Mucosa of rectum (tissue), 2 donors: ENCODE data around the gene PGPEP1.

ENCODE experiments used
- H3K27ac ChIP-seq, 2 donors: one replicate each; pipeline ENCODE4 v1.7.0; 2013; ENCODE audit warnings: inconsistent platforms in 2 of 2, low read depth in 2 of 2, low read length in 2 of 2
- H3K27me3 ChIP-seq, 2 donors: one replicate each; pipeline ENCODE4 v1.7.0; 2013; ENCODE audit warnings: low read length in 2 of 2; ENCODE audit not compliant: control insufficient read depth in 2 of 2, insufficient read depth in 2 of 2
- H3K36me3 ChIP-seq, 2 donors: one replicate each; pipeline ENCODE4 v1.7.0; 2013; ENCODE audit warnings: low read length in 2 of 2; ENCODE audit not compliant: control insufficient read depth in 2 of 2, insufficient read depth in 2 of 2
- H3K4me1 ChIP-seq, 2 donors: one replicate each; pipeline ENCODE4 v1.7.0; 2013; ENCODE audit warnings: low read length in 2 of 2, mild to moderate bottlenecking in 1 of 2; ENCODE audit not compliant: control insufficient read depth in 2 of 2, insufficient read depth in 2 of 2
- H3K4me3 ChIP-seq, 2 donors: one replicate each; pipeline ENCODE4 v1.7.0; 2013; ENCODE audit warnings: low read length in 2 of 2
- H3K9ac ChIP-seq, 2 donors: one replicate each; pipeline ENCODE4 v1.7.0; 2013; ENCODE audit warnings: low read length in 2 of 2, low read depth in 1 of 2, mild to moderate bottlenecking in 1 of 2
- H3K9me3 ChIP-seq, 2 donors: one replicate each; pipeline ENCODE4 v1.7.0; 2013; ENCODE audit warnings: low read length in 2 of 2; ENCODE audit not compliant: control insufficient read depth in 2 of 2
- donor health status: healthy.
- donor health status: Normal muscosa, but diverticular disease.

PGPEP1 gene

DNA sequence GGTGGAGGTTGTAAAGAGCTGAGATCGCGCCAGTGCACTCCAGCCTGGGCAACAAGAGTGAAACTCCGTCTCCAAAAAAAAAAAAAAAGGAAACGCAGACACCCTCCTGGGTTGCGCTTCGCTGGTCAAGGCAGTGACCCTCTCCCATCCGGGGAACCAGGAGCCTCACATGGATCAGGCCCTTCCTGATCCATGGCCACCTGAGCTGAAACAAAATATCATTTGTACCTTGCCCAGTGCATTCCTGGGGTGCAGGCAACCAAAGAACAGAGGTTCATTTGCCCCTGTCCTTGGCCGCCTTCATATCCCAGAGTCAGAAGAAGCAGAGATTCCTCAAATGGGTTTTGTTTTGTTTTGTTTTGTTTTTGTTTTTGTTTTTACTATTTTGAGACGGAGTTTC, 9.5 kb upstream of the PGPEP1 start:
- Histone ChIP-seq H3K4me1 (peaks cover 11% of the 10 kb centered on the region in 2 donors), H3K9ac (no peak overlapping the region), H3K9me3 (no peaks in the 10 kb centered on the region), H3K36me3 (no peaks in the 10 kb centered on the region), H3K27me3 (no peaks in the 10 kb centered on the region), H3K27ac (no peak overlapping the region), H3K4me3 (no peak overlapping the region)

DNA sequence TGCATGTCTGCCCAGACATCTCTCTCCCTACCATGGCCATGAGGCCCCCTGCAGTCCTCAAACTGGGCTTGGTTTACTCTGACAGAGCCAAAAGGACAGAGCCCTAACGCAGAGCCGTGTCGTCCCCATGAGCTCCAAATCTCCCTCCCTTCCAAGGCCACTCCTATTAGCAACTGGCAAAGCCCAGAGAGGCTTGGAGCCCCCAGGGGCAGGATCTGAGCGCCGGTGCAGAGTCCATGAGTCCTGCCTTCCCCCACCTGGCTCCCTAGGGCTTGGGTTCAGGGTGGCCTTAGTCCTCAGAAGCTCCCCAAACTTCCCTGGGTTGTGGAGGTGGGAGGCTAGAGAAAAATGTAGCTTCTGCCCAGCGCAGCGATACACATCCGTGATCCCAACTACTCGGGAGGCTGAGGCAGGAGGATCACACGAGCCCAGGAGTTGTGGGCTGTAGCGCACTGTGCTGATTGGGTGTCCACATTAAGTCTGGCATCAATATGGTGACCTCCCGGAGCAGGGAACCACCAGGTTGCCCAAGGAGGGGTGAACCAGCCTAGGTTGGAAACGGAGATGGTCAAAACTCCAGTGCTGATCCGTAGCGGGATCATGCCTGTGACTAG, 7.4 kb upstream of the PGPEP1 start:
- no peak overlapping the region for H3K27ac ChIP-seq
- no peaks in the 10 kb centered on the region for H3K36me3 ChIP-seq
- no peaks in the 10 kb centered on the region for H3K27me3 ChIP-seq
- no peak overlapping the region for H3K9ac ChIP-seq
- no peaks in the 10 kb centered on the region for H3K9me3 ChIP-seq
- H3K4me3 ChIP-seq, result no peak overlapping the region
- H3K4me1 ChIP-seq, result peaks cover 11% of the 10 kb centered on the region in 2 donors

DNA sequence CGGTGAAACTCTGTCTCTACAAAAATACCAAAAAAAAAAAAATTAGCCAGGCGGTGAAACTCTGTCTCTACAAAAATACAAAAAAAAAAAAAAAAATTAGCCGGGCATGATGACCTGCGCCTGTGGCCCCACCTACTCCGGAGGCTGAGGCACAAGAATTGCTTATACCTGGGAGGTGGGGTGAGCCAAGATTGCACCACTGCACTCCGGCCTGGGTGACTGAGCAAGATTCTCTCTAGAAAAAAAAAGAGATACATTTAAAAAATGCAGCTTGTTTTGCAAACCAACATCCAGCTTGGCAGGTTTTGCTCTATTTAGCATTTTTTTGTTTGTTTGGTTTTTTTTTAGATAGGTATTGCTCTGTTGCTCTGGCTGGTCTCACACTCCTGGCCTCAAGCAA, 6.7 kb upstream of the PGPEP1 start:
- peaks cover 8% of the 10 kb centered on the region in 2 donors for H3K4me1 ChIP-seq
- H3K27me3 ChIP-seq, result no peaks in the 10 kb centered on the region

DNA sequence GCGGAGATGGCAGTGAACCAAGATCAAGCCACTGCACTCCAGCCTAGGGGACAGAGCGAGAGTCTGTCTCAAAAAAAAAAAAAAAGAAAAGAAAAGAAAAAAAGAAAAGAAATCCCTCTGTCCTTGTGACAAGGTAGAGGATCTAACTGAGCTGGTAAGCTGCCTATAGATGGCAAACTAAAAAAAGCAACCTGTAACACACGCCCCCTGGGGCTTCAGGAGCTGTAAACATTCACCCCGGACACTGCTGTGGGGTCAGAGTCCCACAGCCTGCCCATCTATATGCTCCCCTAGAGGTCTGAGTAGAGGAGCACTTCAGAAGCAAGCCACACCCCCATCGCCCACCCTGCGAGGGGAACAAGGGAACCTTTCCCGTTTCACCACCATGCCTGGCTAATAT, 4.3 kb upstream of the PGPEP1 start:
- H3K9ac ChIP-seq, result no peak overlapping the region
- H3K4me3 ChIP-seq, result no peak overlapping the region
- no peak overlapping the region for H3K27ac ChIP-seq
- H3K4me1 ChIP-seq, result peaks cover 7 to 8% of the 10 kb centered on the region in 2 donors
- H3K9me3 ChIP-seq, result no peaks in the 10 kb centered on the region
- no peaks in the 10 kb centered on the region for H3K36me3 ChIP-seq
- H3K27me3 ChIP-seq, result no peaks in the 10 kb centered on the region

More for the DNA sequence above, 6.7 kb upstream of the PGPEP1 start:
- no peak overlapping the region for H3K9ac ChIP-seq
- no peak overlapping the region for H3K4me3 ChIP-seq
- no peak overlapping the region for H3K27ac ChIP-seq
- H3K9me3 ChIP-seq, result no peaks in the 10 kb centered on the region
- H3K36me3 ChIP-seq, result no peaks in the 10 kb centered on the region

DNA sequence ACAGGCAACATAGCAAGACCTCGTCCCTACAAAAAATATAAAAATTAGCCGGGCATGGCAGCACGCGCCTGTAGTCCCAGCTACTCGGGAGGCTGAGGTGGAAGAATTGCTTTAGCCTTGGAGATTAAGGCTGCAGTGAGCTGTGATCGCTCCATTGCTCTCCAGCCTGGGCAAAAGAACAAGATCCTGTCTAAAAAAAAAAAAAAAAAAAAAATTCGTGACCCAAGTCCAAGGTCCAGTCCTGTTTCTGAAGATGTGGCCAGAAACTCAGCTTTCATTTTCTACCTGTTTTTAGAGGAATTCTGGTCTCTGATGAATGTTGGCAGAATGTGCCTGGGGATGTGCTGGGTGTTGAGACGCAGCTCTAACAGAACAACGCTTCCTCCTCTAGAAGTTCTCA, 1.9 kb upstream of the PGPEP1 start:
- no peak overlapping the region for H3K4me3 ChIP-seq
- no peak overlapping the region for H3K9ac ChIP-seq
- H3K27ac ChIP-seq, result no peak overlapping the region
- no peaks in the 10 kb centered on the region for H3K27me3 ChIP-seq
- H3K9me3 ChIP-seq, result no peaks in the 10 kb centered on the region
- peaks cover 7 to 20% of the 10 kb centered on the region in 2 donors for H3K4me1 ChIP-seq
- H3K36me3 ChIP-seq, result peaks cover 3 to 4% of the 10 kb centered on the region in 2 donors

DNA sequence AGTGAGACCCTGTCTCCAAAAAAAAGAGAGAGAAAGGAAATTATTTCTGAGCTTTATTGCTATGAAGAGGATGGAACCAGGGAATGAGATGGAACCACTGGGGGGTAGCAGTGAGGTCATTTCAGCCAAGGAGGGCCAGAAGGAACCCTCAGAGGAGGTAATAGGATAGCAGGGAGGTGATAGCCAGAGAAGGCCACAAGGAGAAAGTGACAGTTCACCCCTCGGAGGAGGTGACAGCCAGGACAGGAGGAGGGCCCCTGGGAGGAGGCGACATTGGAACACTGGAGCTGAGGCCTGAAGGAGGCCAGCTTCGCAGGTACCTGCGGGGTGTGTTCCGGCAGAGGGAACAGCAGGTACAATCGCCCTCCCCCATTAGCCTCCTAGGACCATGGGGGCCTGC, 675 bp upstream of the PGPEP1 start:
- no peaks in the 10 kb centered on the region for H3K27me3 ChIP-seq
- peak overlapping the region; percentile 47 to 89 for H3K9ac ChIP-seq
- no peaks in the 10 kb centered on the region for H3K9me3 ChIP-seq
- peaks cover 7 to 28% of the 10 kb centered on the region in 2 donors for H3K4me1 ChIP-seq
- peaks cover 3 to 4% of the 10 kb centered on the region in 2 donors for H3K36me3 ChIP-seq
- H3K27ac ChIP-seq, result peak overlapping the region in 1 of 2 donors; percentile 88
- H3K4me3 ChIP-seq, result peak overlapping the region; percentile 87 to 95

DNA sequence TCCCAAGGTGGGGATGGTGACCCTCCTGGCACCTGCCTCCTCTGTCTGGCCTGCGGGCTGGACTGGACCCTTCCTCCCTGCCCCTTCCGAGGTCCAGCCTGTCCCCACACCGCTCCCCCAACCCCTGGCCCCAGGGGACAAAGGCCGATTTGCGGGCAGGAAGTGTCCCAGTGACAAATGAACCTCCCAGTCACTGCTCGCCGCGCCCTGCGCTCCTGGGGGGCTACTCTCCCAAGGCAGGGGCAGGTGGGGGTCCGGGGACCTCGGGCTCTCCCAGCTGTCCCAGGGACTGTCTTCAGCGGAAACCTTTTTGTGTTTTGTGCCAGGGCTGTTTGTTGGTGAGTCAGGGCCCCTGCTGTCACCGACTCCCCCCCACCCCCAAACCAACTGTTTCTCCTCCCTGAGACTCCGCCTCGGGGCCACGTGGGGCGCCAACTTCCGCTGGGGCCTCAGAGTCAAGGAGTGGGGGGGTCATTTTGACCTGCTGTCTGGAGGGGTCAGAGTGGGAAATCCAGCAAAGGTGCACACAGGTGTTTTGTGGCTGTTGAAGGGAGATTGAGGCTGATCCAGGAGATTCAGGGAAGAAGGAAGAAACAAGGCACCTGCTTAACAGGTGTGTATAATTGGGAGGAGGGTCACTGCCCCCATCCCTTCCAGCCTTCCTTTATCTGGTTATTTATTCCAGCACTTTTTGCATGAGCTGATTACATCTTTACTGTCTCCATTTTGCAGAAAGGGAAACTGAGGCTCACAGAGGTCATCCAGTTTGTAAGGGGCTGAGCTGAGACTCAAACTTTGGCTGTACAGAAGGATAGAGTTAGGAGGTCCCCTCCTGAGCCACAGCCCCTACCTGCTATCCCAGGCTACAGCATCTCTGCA, 831 bp downstream of the PGPEP1 start:
- Histone ChIP-seq H3K4me3 (peak overlapping the region; percentile 87 to 95), H3K9me3 (no peaks in the 10 kb centered on the region), H3K27me3 (no peaks in the 10 kb centered on the region), H3K9ac (peak overlapping the region; percentile 80 to 89), H3K27ac (peak overlapping the region; percentile 88 to 89), H3K36me3 (peaks cover 3 to 4% of the 10 kb centered on the region in 2 donors), H3K4me1 (peaks cover 9 to 36% of the 10 kb centered on the region in 2 donors)

DNA sequence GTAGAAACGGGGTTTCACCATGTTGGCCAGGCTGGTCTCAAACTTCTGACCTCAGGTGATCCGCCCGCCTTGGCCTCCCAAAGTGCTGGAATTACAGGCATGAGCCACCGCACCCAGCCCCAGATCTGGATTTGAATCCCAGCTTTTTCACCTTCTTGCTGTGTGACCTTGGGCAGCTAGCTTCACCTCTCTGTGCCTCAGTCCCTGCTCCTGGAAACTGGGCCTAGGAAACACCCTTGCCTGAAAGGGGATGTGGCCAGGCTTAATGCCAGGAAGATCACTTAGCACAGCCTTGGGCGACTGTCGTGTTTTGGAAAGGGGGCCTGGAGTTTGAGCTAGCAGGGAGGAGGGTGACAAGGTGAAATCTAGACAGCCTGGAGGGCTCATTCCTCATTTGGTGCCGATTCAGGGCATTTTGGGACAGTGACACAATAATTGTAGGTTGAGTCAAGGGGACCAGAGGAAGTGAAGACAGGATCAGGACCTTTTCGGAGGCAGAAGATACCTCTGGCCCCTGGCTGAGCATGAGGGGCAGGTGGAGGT, 1.8 kb downstream of the PGPEP1 start:
- Histone ChIP-seq H3K4me1 (peaks cover 9 to 38% of the 10 kb centered on the region in 2 donors), H3K9ac (no peak overlapping the region), H3K36me3 (peaks cover 3 to 4% of the 10 kb centered on the region in 2 donors), H3K27me3 (no peaks in the 10 kb centered on the region), H3K9me3 (no peaks in the 10 kb centered on the region), H3K27ac (peak overlapping the region in 1 of 2 donors; percentile 3), H3K4me3 (no peak overlapping the region)

DNA sequence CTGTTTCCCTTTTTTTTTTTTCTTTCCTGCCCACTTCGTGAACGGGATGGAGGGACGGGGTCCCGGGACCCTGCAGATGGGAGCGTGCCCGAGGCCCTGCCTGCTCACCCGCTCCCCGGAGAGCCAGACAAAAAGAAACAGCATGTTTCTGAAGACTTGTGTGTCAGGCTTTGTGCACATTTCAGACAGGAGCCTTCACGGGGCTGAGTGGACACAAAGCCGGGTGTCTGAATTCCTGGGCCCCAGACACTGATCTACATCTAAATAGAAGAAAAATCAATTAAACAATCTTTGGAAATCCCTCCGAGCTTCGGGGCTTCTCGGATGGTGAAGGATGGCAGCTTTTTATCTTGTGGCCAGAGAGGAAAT, 4.2 kb downstream of the PGPEP1 start:
- peak overlapping the region; percentile 63 to 82 for H3K27ac ChIP-seq
- no peaks in the 10 kb centered on the region for H3K9me3 ChIP-seq
- peaks cover 3 to 10% of the 10 kb centered on the region in 2 donors for H3K36me3 ChIP-seq
- peak overlapping the region; percentile 24 to 45 for H3K9ac ChIP-seq
- no peak overlapping the region for H3K4me3 ChIP-seq
- peaks cover 9 to 38% of the 10 kb centered on the region in 2 donors for H3K4me1 ChIP-seq
- H3K27me3 ChIP-seq, result no peaks in the 10 kb centered on the region

DNA sequence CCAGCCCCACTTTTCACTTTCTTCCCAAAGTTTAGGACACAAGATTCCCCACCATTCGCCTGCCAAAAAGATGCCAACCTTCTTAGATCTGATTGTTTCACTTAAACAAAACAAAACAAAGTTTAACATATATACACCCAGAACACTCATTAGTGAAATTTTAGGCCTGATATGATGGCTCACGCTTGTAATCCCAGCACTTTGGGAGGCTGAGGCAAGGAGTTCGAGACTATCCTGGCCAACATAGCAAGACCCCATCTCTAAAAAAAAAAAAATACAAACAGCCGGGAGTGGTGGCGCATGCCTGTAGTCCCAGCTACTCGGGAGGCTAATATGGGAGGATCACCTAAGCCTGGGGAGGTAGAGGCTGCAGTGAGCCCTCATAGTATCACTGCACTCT, 4.9 kb downstream of the PGPEP1 start:
- Histone ChIP-seq H3K36me3 (peaks cover 3 to 12% of the 10 kb centered on the region in 2 donors), H3K4me1 (peaks cover 2 to 32% of the 10 kb centered on the region in 2 donors), H3K9me3 (no peaks in the 10 kb centered on the region), H3K9ac (peak overlapping the region in 1 of 2 donors; percentile 45), H3K27ac (no peak overlapping the region), H3K27me3 (no peaks in the 10 kb centered on the region), H3K4me3 (no peak overlapping the region)
